ENCODE data around the gene SCMH1. TPM values are rescaled to one million over a fixed set of nuclear protein-coding genes. Genes with fewer than 3 reads are reported as not detected.
"Not testable (repeated sequence)": the region's sequence is repeated elsewhere in the genome, so short reads cannot be mapped to it uniquely, and the experiment has no call there.

The SCMH1 gene
- total and polyA plus RNA-seq, 11 donors, result 36.0 to 56.2 (median 43.0) TPM

GRCh38 chr1:41122851-41123518, 119.1 kb downstream of the SCMH1 start:
- 86 to 89% (median 87%) methylated on average over 8 of the region's 8 CpGs for WGBS, 4 donors
- no peaks in the 10 kb centered on the region for H3K9me3 ChIP-seq
- H3K36me3 ChIP-seq, result peaks cover 0 to 27% (median 0%) of the 10 kb centered on the region in 9 donors
- intact Hi-C loops (cut with DNase I), result no loop called here
- TF ChIP-seq POLR2A (IDR thresholded peaks at IDR 0.05), result no peak
- TF ChIP-seq, protein P1, sequence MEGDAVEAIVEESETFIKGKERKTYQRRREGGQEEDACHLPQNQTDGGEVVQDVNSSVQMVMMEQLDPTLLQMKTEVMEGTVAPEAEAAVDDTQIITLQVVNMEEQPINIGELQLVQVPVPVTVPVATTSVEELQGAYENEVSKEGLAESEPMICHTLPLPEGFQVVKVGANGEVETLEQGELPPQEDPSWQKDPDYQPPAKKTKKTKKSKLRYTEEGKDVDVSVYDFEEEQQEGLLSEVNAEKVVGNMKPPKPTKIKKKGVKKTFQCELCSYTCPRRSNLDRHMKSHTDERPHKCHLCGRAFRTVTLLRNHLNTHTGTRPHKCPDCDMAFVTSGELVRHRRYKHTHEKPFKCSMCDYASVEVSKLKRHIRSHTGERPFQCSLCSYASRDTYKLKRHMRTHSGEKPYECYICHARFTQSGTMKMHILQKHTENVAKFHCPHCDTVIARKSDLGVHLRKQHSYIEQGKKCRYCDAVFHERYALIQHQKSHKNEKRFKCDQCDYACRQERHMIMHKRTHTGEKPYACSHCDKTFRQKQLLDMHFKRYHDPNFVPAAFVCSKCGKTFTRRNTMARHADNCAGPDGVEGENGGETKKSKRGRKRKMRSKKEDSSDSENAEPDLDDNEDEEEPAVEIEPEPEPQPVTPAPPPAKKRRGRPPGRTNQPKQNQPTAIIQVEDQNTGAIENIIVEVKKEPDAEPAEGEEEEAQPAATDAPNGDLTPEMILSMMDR (IDR thresholded peaks at IDR 0.05), result peak; percentile 20 to 55 (median 38)
- peak in 2 of 4 donors; percentile 22 to 24 for ATAC-seq
- no peak overlapping the region for H3K27ac ChIP-seq
- no peaks in the 10 kb centered on the region for H3K4me1 ChIP-seq
- DNase-seq, result no peak
- H3K4me3 ChIP-seq, result no peak overlapping the region
- H3K27me3 ChIP-seq, result no peaks in the 10 kb centered on the region

- H3K4me3 ChIP-seq, result no peak overlapping the region
- H3K9me3 ChIP-seq, result no peaks in the 10 kb centered on the region
- intact Hi-C loops (cut with DNase I), result no loop called here
- H3K27ac ChIP-seq, result no peak overlapping the region
- no peak for ATAC-seq
- TF ChIP-seq POLR2A (IDR thresholded peaks at IDR 0.05), result no peak
- TF ChIP-seq, protein P1 (IDR thresholded peaks at IDR 0.05), result no peak
- H3K4me1 ChIP-seq, result no peaks in the 10 kb centered on the region
- DNase-seq, result no peak
- no peaks in the 10 kb centered on the region for H3K27me3 ChIP-seq
- peaks cover 0 to 27% (median 0%) of the 10 kb centered on the region in 9 donors for H3K36me3 ChIP-seq
These were observed 120.0 kb downstream of the SCMH1 start for GRCh38 chr1:41122148-41122547.

- Histone ChIP-seq H3K4me3 (no peak overlapping the region), H3K27me3 (no peaks in the 10 kb centered on the region), H3K27ac (no peak overlapping the region), H3K36me3 (peaks cover 0 to 50% (median 22%) of the 10 kb centered on the region in 9 donors), H3K4me1 (no peaks in the 10 kb centered on the region), H3K9me3 (no peaks in the 10 kb centered on the region)
- TF ChIP-seq, protein P1 (IDR thresholded peaks at IDR 0.05), result no peak
- no peak for TF ChIP-seq POLR2A (IDR thresholded peaks at IDR 0.05)
- no peak for ATAC-seq
- intact Hi-C loops (cut with DNase I), result no loop called here
- DNase-seq, result no peak
These were observed 123.5 kb downstream of the SCMH1 start for GRCh38 chr1:41118645-41119044.

DNA sequence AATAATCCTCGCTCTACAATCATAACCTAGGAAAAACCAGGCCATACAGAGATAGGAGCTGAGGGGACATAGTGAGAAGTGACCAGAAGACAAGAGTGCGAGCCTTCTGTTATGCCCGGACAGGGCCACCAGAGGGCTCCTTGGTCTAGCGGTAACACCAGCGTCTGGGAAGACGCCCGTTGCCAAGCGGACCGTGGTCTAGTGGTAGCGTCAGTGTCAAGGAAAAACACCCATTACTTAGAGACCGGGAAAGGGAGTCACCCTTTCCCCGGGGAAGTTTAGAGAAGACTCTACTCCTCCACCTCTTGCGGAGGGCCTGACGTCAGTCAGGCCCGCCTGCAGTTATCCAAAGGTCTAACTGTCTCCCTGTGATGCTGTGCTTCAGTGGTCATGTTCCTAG, 124.9 kb downstream of the SCMH1 start:
- H3K27me3 ChIP-seq; ATAC-seq; H3K4me3 ChIP-seq; H3K27ac ChIP-seq; H3K9me3 ChIP-seq; DNase-seq; intact Hi-C loops (cut with DNase I); H3K4me1 ChIP-seq: not testable (repeated sequence)
- TF ChIP-seq, protein P1 (IDR thresholded peaks at IDR 0.05), result peak in 3 of 12 donors; percentile 3 to 22 (median 15)
- 81 to 89% (median 86%) methylated on average over 8 to 15 of the region's 15 CpGs for WGBS, 4 donors
- peaks cover 0 to 64% (median 33%) of the 10 kb centered on the region in 9 donors for H3K36me3 ChIP-seq
